ENCODE data around the gene KCNIP1.
"Not testable (repeated sequence)": the region's sequence is repeated elsewhere in the genome, so short reads cannot be mapped to it uniquely, and the experiment has no call there.

The KCNIP1 gene

GRCh38 chr5:170753311-170753710, 249.5 kb downstream of the KCNIP1 start:
- TF ChIP-seq EZH2phosphoT487 (conservative IDR thresholded peaks at IDR 0.05; ENCODE audit: low read length), result no peak
- TF ChIP-seq CTCF (IDR thresholded peaks at IDR 0.05; ENCODE audit: insufficient read depth, low read length, poor library complexity, severe bottlenecking), result no peak
- no peaks in the 10 kb centered on the region for H3F3A ChIP-seq (ENCODE audit: insufficient read depth)
- H3K79me2 ChIP-seq (ENCODE audit: insufficient read depth, low read length), result no peaks in the 10 kb centered on the region
- no peak overlapping the region for H3K27ac ChIP-seq (ENCODE audit: low read depth, low read length)
- no peaks in the 10 kb centered on the region for H4K20me1 ChIP-seq (ENCODE audit: low read depth, low read length)
- H3K4me2 ChIP-seq (ENCODE audit: low read depth, low read length, poor library complexity, severe bottlenecking), result no peak overlapping the region
- no peak overlapping the region for H2AFZ ChIP-seq (ENCODE audit: low read depth, low read length, severe bottlenecking)
- H3K9ac ChIP-seq (ENCODE audit: low read length), result no peak overlapping the region
- H3K9me2 ChIP-seq (replicated peaks; ENCODE audit: insufficient read depth, low read length), result no peaks in the 10 kb centered on the region
- no peaks in the 10 kb centered on the region for H3K27me3 ChIP-seq (ENCODE audit: low read length)
- no peak overlapping the region for H3K4me3 ChIP-seq (ENCODE audit: insufficient read depth, low read length, poor library complexity, severe bottlenecking)
- H3K9me3 ChIP-seq (ENCODE audit: insufficient read depth, low read length), result no peaks in the 10 kb centered on the region
- no peaks in the 10 kb centered on the region for H3K36me3 ChIP-seq (ENCODE audit: low read length)

- not testable (repeated sequence) for H3K4me3 ChIP-seq (ENCODE audit: insufficient read depth, low read length, poor library complexity, severe bottlenecking); H3K9me2 ChIP-seq (replicated peaks; ENCODE audit: insufficient read depth, low read length); H2AFZ ChIP-seq (ENCODE audit: low read depth, low read length, severe bottlenecking); H3K36me3 ChIP-seq (ENCODE audit: low read length); H3K27me3 ChIP-seq (ENCODE audit: low read length); H3K9me3 ChIP-seq (ENCODE audit: insufficient read depth, low read length); H3K27ac ChIP-seq (ENCODE audit: low read depth, low read length); H4K20me1 ChIP-seq (ENCODE audit: low read depth, low read length); H3K4me2 ChIP-seq (ENCODE audit: low read depth, low read length, poor library complexity, severe bottlenecking); H3K79me2 ChIP-seq (ENCODE audit: insufficient read depth, low read length); H3F3A ChIP-seq (ENCODE audit: insufficient read depth); H3K9ac ChIP-seq (ENCODE audit: low read length)
Observed at GRCh38 chr5:170754508-170754907, 250.7 kb downstream of the KCNIP1 start.

- H3K4me3 ChIP-seq (ENCODE audit: insufficient read depth, low read length, poor library complexity, severe bottlenecking), result no peak overlapping the region
- no peak overlapping the region for H3K9ac ChIP-seq (ENCODE audit: low read length)
- TF ChIP-seq CTCF (IDR thresholded peaks at IDR 0.05; ENCODE audit: insufficient read depth, low read length, poor library complexity, severe bottlenecking), result no peak
- no peak for TF ChIP-seq EZH2phosphoT487 (conservative IDR thresholded peaks at IDR 0.05; ENCODE audit: low read length)
- H3K4me2 ChIP-seq (ENCODE audit: low read depth, low read length, poor library complexity, severe bottlenecking), result no peak overlapping the region
- H3K9me3 ChIP-seq (ENCODE audit: insufficient read depth, low read length), result no peaks in the 10 kb centered on the region
- no peaks in the 10 kb centered on the region for H3K36me3 ChIP-seq (ENCODE audit: low read length)
- no peaks in the 10 kb centered on the region for H3K27me3 ChIP-seq (ENCODE audit: low read length)
- H2AFZ ChIP-seq (ENCODE audit: low read depth, low read length, severe bottlenecking), result no peak overlapping the region
- H3K27ac ChIP-seq (ENCODE audit: low read depth, low read length), result no peak overlapping the region
- no peaks in the 10 kb centered on the region for H4K20me1 ChIP-seq (ENCODE audit: low read depth, low read length)
- no peaks in the 10 kb centered on the region for H3F3A ChIP-seq (ENCODE audit: insufficient read depth)
- H3K79me2 ChIP-seq (ENCODE audit: insufficient read depth, low read length), result no peaks in the 10 kb centered on the region
- no peaks in the 10 kb centered on the region for H3K9me2 ChIP-seq (replicated peaks; ENCODE audit: insufficient read depth, low read length)
Observed at GRCh38 chr5:170755679-170756456, 252.0 kb downstream of the KCNIP1 start.

GRCh38 chr5:170756691-170757090, 252.9 kb downstream of the KCNIP1 start:
- TF ChIP-seq EZH2phosphoT487 (conservative IDR thresholded peaks at IDR 0.05; ENCODE audit: low read length) (no peak), CTCF (IDR thresholded peaks at IDR 0.05; ENCODE audit: insufficient read depth, low read length, poor library complexity, severe bottlenecking) (no peak)
- H3K9ac ChIP-seq (ENCODE audit: low read length), result no peak overlapping the region
- H3K79me2 ChIP-seq (ENCODE audit: insufficient read depth, low read length), result no peaks in the 10 kb centered on the region
- no peaks in the 10 kb centered on the region for H3K9me3 ChIP-seq (ENCODE audit: insufficient read depth, low read length)
- H3K4me3 ChIP-seq (ENCODE audit: insufficient read depth, low read length, poor library complexity, severe bottlenecking), result no peak overlapping the region
- no peaks in the 10 kb centered on the region for H3K36me3 ChIP-seq (ENCODE audit: low read length)
- no peak overlapping the region for H3K4me2 ChIP-seq (ENCODE audit: low read depth, low read length, poor library complexity, severe bottlenecking)
- no peak overlapping the region for H3K27ac ChIP-seq (ENCODE audit: low read depth, low read length)
- no peaks in the 10 kb centered on the region for H3K27me3 ChIP-seq (ENCODE audit: low read length)
- no peaks in the 10 kb centered on the region for H4K20me1 ChIP-seq (ENCODE audit: low read depth, low read length)
- H2AFZ ChIP-seq (ENCODE audit: low read depth, low read length, severe bottlenecking), result no peak overlapping the region
- H3F3A ChIP-seq (ENCODE audit: insufficient read depth), result no peaks in the 10 kb centered on the region
- no peaks in the 10 kb centered on the region for H3K9me2 ChIP-seq (replicated peaks; ENCODE audit: insufficient read depth, low read length)

Data from SU-DHL-6 (cell line).